GM23338 (cell line): ENCODE data around the gene SRRM2. TPM values are rescaled to one million over a fixed set of nuclear protein-coding genes. Genes with fewer than 3 reads are reported as not detected.

Source experiments
- ATAC-seq: fragments of 200-7000 bp; cut with Tn5 transposase; 3 replicates; pipeline ENCODE4 v1.9.1; 2020
- DNase-seq: peaks from one replicate; pipeline ENCODE4 v3.0.0-alpha.2; 2015; ENCODE audit warnings: low spot score
- H2AFZ ChIP-seq: fragments of 200-600 bp; sonication (generic); 2 replicates; pipeline ENCODE4 v1.8.0; 2016; ENCODE audit warnings: antibody characterized with exemption, mild to moderate bottlenecking, moderate library complexity
- H3F3A ChIP-seq: fragments of 200-600 bp; sonication (generic); replicated peaks from 2 replicates; pipeline ENCODE4 v1.8.0; 2017; ENCODE audit warnings: antibody characterized with exemption, mixed run types, low read depth
- H3K27ac ChIP-seq: fragments of 200-600 bp; sonication (generic); 2 replicates; pipeline ENCODE4 v1.6.1; 2016; ENCODE audit warnings: low read depth
- H3K27me3 ChIP-seq: fragments of 200-600 bp; sonication (generic); 2 replicates; pipeline ENCODE4 v1.8.0; 2016; ENCODE audit warnings: mild to moderate bottlenecking, mixed run types, moderate library complexity; ENCODE audit not compliant: insufficient read depth
- H3K36me3 ChIP-seq: fragments of 200-600 bp; sonication (generic); 2 replicates; pipeline ENCODE4 v1.8.0; 2016; ENCODE audit warnings: mild to moderate bottlenecking; ENCODE audit not compliant: insufficient read depth
- H3K4me1 ChIP-seq: fragments of 200-600 bp; sonication (generic); 2 replicates; pipeline ENCODE4 v1.8.0; 2016; ENCODE audit warnings: mild to moderate bottlenecking, moderate library complexity; ENCODE audit not compliant: insufficient read depth
- H3K4me2 ChIP-seq: fragments of 200-600 bp; sonication (generic); 2 replicates; pipeline ENCODE4 v1.7.1; 2017; ENCODE audit warnings: mixed run types
- H3K4me3 ChIP-seq: fragments of 200-600 bp; sonication (generic); 2 replicates; pipeline ENCODE4 v1.6.1; 2016; ENCODE audit warnings: mixed run types
- H3K79me2 ChIP-seq: fragments of 200-600 bp; sonication (generic); replicated peaks from 2 replicates; pipeline ENCODE4 v1.8.0; 2017; ENCODE audit warnings: mild to moderate bottlenecking; ENCODE audit not compliant: insufficient read depth
- H3K9me2 ChIP-seq: fragments of 200-600 bp; sonication (generic); 2 replicates; pipeline ENCODE4 v1.8.0; 2017; ENCODE audit not compliant: insufficient read depth
- H4K20me1 ChIP-seq: fragments of 200-600 bp; sonication (generic); replicated peaks from 2 replicates; pipeline ENCODE4 v1.8.0; 2017; ENCODE audit warnings: mild to moderate bottlenecking; ENCODE audit not compliant: insufficient read depth
- H3K27ac Mint-ChIP-seq: 2 replicates; pipeline ENCODE4 v1.8.0; 2020; ENCODE audit warnings: inconsistent platforms, mild to moderate bottlenecking, moderate library complexity, mixed read lengths
- H3K27me3 Mint-ChIP-seq: 3 replicates; pipeline ENCODE4 v1.8.0; 2022; ENCODE audit warnings: low read depth, mild to moderate bottlenecking, moderate library complexity, mixed read lengths, inconsistent platforms; ENCODE audit not compliant: insufficient read depth, poor library complexity
- H3K36me3 Mint-ChIP-seq: 3 replicates; pipeline ENCODE4 v1.8.0; 2021; ENCODE audit warnings: low read depth, mild to moderate bottlenecking, inconsistent platforms, moderate library complexity, mixed read lengths
- H3K4me1 Mint-ChIP-seq: 3 replicates; pipeline ENCODE4 v1.8.0; 2020; ENCODE audit warnings: mild to moderate bottlenecking, inconsistent platforms, mixed read lengths
- H3K4me3 Mint-ChIP-seq: 3 replicates; pipeline ENCODE4 v1.8.0; 2021; ENCODE audit warnings: moderate library complexity, mild to moderate bottlenecking, inconsistent platforms, mixed read lengths
- H3K9me3 Mint-ChIP-seq: 3 replicates; pipeline ENCODE4 v1.8.0; 2020; ENCODE audit warnings: moderate library complexity, mild to moderate bottlenecking, inconsistent platforms, mixed read lengths
- ETS1 ChIP-seq: IDR thresholded peaks from 2 replicates; pipeline ENCODE4 v1.6.1; 2016; ENCODE audit warnings: antibody characterized with exemption
- EZH2 ChIP-seq: fragments of 200-600 bp; sonication (generic); IDR thresholded peaks from one replicate; pipeline ENCODE4 v1.8.0; 2017; ENCODE audit warnings: antibody characterized with exemption, mild to moderate bottlenecking, low read depth; ENCODE audit not compliant: unreplicated experiment
- JUNB ChIP-seq: IDR thresholded peaks from one replicate; pipeline ENCODE4 v1.6.1; 2016; ENCODE audit warnings: antibody characterized with exemption; ENCODE audit not compliant: unreplicated experiment
- NANOG ChIP-seq: IDR thresholded peaks from 2 replicates; pipeline ENCODE4 v1.6.1; 2016; ENCODE audit warnings: antibody characterized with exemption, borderline replicate concordance
- STAT1 ChIP-seq: IDR thresholded peaks from one replicate; pipeline ENCODE4 v1.6.1; 2016; ENCODE audit warnings: antibody characterized with exemption; ENCODE audit not compliant: unreplicated experiment
- ZNF114 ChIP-seq: fragments of 250-450 bp; sonication (Bioruptor Pico); IDR thresholded peaks from 2 replicates; pipeline ENCODE4 v1.5.0; 2020; ENCODE audit warnings: mild to moderate bottlenecking, moderate library complexity
- ZNF462 ChIP-seq: fragments of 250-450 bp; sonication (Bioruptor Pico); IDR thresholded peaks from 2 replicates; pipeline ENCODE4 v1.5.0; 2020; ENCODE audit warnings: mild to moderate bottlenecking, moderate library complexity
- polyA plus RNA-seq: library from polyadenylated mRNA; unstranded; fragments of >200 nt; fragmentation: Nextera tagmentation; extraction: Ambion mirVana; gene quantifications from 2 replicates; pipeline ENCODE4 v1.2.1, GENCODE V29; 2016
- total RNA-seq: library from RNA; depleted of rRNA; stranded (reverse); fragments of >200 nt; shearing (Covaris generic); gene quantifications from 2 replicates; pipeline ENCODE4 v1.2.3, GENCODE V29; 2014

The SRRM2 gene
- total and polyA plus RNA-seq, 2 experiments from 2014 or later, result 308 to 893 TPM

- TF ChIP-seq JUNB (no peak), ZNF462 (CRISPR knock-in tag) (no peak), EZH2 (no peak), STAT1 (no peak), ZNF114 (CRISPR knock-in tag) (no peak), NANOG (no peak)
Observed at GRCh38 chr16:2769675-2770056, 17.2 kb downstream of the SRRM2 start (continued).

GRCh38 chr16:2770057-2770951 is 17.9 kb downstream of the SRRM2 start:
- H3K27ac Mint-ChIP-seq, result peak overlapping the region; percentile 30
- H3K4me3 Mint-ChIP-seq, result no peak overlapping the region
- no peaks in the 10 kb centered on the region for H3K4me1 ChIP-seq
- H4K20me1 ChIP-seq, result peaks cover 18% of the 10 kb centered on the region
- peaks cover 66% of the 10 kb centered on the region for H3F3A ChIP-seq
- H3K79me2 ChIP-seq, result peaks cover 44% of the 10 kb centered on the region
- no peak for DNase-seq
- no peaks in the 10 kb centered on the region for H3K27me3 ChIP-seq
- peaks cover 4% of the 10 kb centered on the region; the same call in 1 of the 2 replicates for H3K9me2 ChIP-seq
- no peak overlapping the region for H3K4me3 ChIP-seq
- H3K4me2 ChIP-seq, result no peak overlapping the region
- peak; percentile 27 for ATAC-seq
- H3K9me3 Mint-ChIP-seq, result peaks cover 14% of the 10 kb centered on the region; the same call in 2 of the 3 replicates
- H3K36me3 ChIP-seq, result peaks cover 39% of the 10 kb centered on the region
- no peak overlapping the region for H2AFZ ChIP-seq
- H3K4me1 Mint-ChIP-seq, result peaks cover 38% of the 10 kb centered on the region
- peaks cover 50% of the 10 kb centered on the region for H3K27me3 Mint-ChIP-seq
- peaks cover 97% of the 10 kb centered on the region for H3K36me3 Mint-ChIP-seq
- peak overlapping the region; percentile 80; the same call in 1 of the 2 replicates for H3K27ac ChIP-seq
- no peak for TF ChIP-seq ZNF462 (CRISPR knock-in tag)
- TF ChIP-seq ETS1, result no peak
